SK-N-SH (cell line): ENCODE results near the gene REC114.

Source experiments
- CTCF ChIP-seq: fragments of 200-600 bp; sonication (generic); IDR thresholded peaks from 2 replicates; pipeline ENCODE4 v1.6.1; 2017; ENCODE audit warnings: antibody characterized with exemption, mild to moderate bottlenecking, moderate library complexity
- GABPA ChIP-seq: IDR thresholded peaks from 2 replicates; pipeline ENCODE4 v1.4.0; 2012; ENCODE audit warnings: low read depth, mild to moderate bottlenecking
- TEAD4 ChIP-seq: IDR thresholded peaks from 2 replicates; pipeline ENCODE4 v1.4.0; 2012; ENCODE audit warnings: mild to moderate bottlenecking, borderline replicate concordance; ENCODE audit not compliant: insufficient read depth

- TF ChIP-seq TEAD4 (no peak), GABPA (no peak), CTCF (peak; percentile 61)
Observed at GRCh38 chr15:73560501-73561117, 117.6 kb downstream of the REC114 start.
